ENCODE results near the gene MGRN1. TPM values are rescaled to one million over a fixed set of nuclear protein-coding genes. Genes with fewer than 3 reads are reported as not detected.

The MGRN1 gene
- total RNA-seq, 2 donors from 2014 or later: 56.0 to 64.5 TPM

DNA sequence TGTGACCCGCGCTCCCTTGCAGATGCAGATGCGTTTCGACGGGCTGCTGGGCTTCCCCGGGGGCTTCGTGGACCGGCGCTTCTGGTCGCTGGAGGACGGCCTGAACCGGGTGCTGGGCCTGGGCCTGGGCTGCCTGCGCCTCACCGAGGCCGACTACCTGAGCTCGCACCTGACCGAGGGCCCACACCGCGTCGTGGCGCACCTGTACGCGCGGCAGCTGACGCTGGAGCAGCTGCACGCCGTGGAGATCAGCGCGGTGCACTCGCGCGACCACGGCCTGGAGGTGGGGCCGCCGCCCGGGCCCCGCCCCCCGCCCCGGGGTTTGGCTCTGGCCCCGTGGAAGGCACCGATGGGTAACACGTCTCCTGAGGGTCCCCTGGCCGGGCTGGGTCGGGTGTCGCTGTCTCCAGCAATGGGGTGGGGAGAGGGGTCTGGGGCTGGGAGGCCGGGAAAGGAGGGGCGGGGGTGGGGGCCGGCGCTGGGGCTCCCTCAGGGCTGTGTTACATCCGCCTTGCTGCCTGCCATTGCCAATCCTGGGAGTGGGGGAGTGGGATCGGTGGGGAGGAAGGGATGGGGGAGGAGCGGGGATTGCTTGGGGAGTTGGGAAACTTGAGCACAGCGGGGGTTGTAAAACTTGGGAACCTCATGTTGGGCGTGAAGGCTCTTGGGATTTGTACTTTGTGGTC, 69.5 kb downstream of the MGRN1 start:
- no peaks in the 10 kb centered on the region for H3K27me3 ChIP-seq (replicated peaks; ENCODE audit: insufficient read depth)
- no peak for DNase-seq (ENCODE audit: low spot score)
- no peak for ATAC-seq (ENCODE audit: insufficient number of reproducible peaks, low FRiP score, low read depth)
- peaks cover 19% of the 10 kb centered on the region for H3K36me3 ChIP-seq
- TF ChIP-seq, protein P1, sequence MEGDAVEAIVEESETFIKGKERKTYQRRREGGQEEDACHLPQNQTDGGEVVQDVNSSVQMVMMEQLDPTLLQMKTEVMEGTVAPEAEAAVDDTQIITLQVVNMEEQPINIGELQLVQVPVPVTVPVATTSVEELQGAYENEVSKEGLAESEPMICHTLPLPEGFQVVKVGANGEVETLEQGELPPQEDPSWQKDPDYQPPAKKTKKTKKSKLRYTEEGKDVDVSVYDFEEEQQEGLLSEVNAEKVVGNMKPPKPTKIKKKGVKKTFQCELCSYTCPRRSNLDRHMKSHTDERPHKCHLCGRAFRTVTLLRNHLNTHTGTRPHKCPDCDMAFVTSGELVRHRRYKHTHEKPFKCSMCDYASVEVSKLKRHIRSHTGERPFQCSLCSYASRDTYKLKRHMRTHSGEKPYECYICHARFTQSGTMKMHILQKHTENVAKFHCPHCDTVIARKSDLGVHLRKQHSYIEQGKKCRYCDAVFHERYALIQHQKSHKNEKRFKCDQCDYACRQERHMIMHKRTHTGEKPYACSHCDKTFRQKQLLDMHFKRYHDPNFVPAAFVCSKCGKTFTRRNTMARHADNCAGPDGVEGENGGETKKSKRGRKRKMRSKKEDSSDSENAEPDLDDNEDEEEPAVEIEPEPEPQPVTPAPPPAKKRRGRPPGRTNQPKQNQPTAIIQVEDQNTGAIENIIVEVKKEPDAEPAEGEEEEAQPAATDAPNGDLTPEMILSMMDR (IDR thresholded peaks at IDR 0.05): no peak
- peak overlapping the region; percentile 98 for H3K4me3 ChIP-seq
- H3K27ac ChIP-seq: peak overlapping the region; percentile 82 to 90
- H3K9me3 ChIP-seq: no peaks in the 10 kb centered on the region
- H3K4me1 ChIP-seq (ENCODE audit: control insufficient read depth in 1 of 2, low read depth in 2 of 2): peaks cover 0 to 34% of the 10 kb centered on the region in 2 donors

DNA sequence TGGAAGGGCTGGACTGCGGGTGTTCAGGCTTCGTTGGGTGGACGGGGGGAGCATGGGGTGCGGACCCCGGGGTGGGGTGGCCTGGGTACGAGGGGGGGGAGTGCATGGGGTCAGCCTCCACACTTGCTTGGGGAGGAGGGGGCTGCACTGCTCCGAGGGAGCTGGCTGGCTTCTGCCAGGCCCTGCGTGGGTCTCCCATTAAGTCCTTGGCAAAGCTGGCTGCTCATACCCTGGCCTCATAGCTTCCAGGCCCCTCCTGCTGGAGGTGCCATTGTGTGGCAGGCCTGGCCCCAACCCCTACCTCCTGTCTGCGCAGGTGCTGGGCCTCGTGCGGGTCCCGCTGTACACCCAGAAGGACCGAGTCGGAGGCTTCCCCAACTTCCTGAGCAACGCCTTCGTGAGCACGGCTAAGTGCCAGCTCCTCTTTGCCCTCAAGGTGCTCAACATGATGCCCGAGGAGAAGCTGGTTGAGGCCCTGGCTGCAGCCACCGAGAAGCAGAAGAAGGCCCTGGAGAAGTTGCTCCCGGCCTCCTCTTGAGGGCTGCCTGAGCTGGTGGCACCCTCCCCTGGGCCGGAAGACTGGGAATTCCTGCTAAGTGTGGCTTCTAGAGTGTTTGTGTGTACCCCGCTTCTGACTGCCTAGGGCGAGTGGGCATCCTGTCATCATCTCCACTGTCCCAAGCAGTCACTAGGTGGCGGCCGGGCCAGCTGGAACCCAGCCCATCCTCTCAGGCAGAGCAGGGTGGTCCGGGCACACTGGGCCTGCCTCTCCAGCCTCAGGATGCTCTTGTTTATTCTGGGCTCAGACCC, 70.2 kb downstream of the MGRN1 start:
- Histone ChIP-seq H3K36me3 (peaks cover 24% of the 10 kb centered on the region), H3K27ac (peak overlapping the region; percentile 82 to 90), H3K4me1 (ENCODE audit: control insufficient read depth in 1 of 2, low read depth in 2 of 2) (peaks cover 0 to 34% of the 10 kb centered on the region in 2 donors), H3K27me3 (replicated peaks; ENCODE audit: insufficient read depth) (no peaks in the 10 kb centered on the region), H3K9me3 (no peaks in the 10 kb centered on the region), H3K4me3 (peak overlapping the region; percentile 98)
- TF ChIP-seq, protein P1 (IDR thresholded peaks at IDR 0.05): no peak
- ATAC-seq (ENCODE audit: insufficient number of reproducible peaks, low FRiP score, low read depth) (no peak), DNase-seq (ENCODE audit: low spot score) (no peak)

DNA sequence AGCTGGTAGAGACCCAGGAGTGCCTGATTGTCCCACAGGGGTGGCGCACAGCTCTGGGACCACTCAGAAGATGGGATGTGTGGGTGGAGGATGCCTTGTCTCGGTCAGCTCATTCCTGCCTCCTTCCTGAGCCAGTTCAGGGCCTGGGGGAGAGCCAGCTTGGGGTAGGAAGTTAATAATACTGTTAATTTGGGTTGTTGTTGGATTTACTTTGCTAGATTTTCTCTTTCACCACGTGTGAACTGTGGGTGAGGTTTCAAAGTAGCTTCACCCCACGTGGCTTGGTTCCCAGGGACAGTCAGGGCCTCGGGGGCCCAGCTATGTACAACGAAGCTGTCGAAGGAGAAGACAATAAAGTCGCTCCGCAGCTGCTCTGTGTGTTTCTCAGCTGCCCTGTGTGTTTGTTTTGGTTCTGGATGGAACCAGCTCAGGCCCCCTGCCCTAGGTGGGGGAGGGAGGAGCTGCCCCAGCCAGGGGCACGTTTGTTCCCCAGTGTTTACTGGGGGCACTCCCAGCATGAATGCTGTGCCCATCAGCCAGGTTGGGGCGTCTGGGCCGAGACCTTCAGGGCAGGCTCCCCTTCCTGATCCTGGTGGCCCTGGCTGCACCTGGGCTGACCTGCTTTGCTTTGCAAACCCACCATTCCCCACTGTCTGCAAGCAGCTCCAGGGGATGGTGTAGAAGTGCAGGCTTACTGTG, 71.0 kb downstream of the MGRN1 start:
- H3K4me1 ChIP-seq (ENCODE audit: control insufficient read depth in 1 of 2, low read depth in 2 of 2): peaks cover 0 to 34% of the 10 kb centered on the region in 2 donors
- TF ChIP-seq, protein P1 (IDR thresholded peaks at IDR 0.05): no peak
- H3K36me3 ChIP-seq: peaks cover 31% of the 10 kb centered on the region
- H3K9me3 ChIP-seq: no peaks in the 10 kb centered on the region
- no peaks in the 10 kb centered on the region for H3K27me3 ChIP-seq (replicated peaks; ENCODE audit: insufficient read depth)
- no peak for ATAC-seq (ENCODE audit: insufficient number of reproducible peaks, low FRiP score, low read depth)
- no peak for DNase-seq (ENCODE audit: low spot score)
- peak overlapping the region; percentile 82 to 90 for H3K27ac ChIP-seq
- H3K4me3 ChIP-seq: no peak overlapping the region

DNA sequence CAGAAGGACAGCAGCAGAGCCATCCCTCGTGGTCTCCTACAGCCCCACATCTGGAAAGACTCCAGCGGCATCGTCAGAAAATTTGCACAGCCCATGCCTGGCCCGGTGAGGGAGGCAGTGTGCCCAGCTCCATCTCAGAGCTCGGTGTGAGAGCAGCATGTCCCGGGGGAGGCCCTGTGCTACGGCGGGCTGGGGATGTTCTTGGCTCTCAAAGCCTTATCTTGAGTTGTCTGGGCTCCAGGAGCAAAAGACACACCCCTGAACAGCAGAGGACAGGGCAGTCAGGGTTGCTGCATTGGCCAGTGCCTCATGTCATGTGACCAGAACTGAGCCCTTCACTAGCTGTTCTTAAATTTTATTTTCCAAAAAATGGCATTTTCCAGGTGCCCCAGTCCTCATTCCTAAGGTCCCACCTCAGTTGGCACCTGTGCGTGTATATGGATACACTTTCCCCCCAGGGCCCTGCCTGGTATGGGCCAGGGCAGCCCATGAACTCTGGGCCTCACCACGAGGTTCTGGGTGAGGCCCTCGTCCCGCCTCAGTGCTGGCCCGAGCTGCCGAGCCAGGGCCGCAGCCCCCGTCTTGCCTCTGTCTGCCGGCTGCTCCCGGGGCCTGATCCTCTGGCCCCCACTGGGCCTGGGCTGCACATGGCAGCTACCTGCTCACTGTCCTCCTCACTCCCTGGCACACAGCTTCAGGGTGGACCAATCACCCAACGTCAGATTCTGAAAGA, 71.7 kb downstream of the MGRN1 start:
- H3K36me3 ChIP-seq: peaks cover 34% of the 10 kb centered on the region
- DNase-seq (ENCODE audit: low spot score) (no peak), ATAC-seq (ENCODE audit: insufficient number of reproducible peaks, low FRiP score, low read depth) (no peak)

More for the DNA sequence above, 71.7 kb downstream of the MGRN1 start:
- H3K27ac ChIP-seq: no peak overlapping the region
- no peak overlapping the region for H3K4me3 ChIP-seq
- TF ChIP-seq, protein P1 (IDR thresholded peaks at IDR 0.05): no peak
- peaks cover 0 to 34% of the 10 kb centered on the region in 2 donors for H3K4me1 ChIP-seq (ENCODE audit: control insufficient read depth in 1 of 2, low read depth in 2 of 2)
- H3K27me3 ChIP-seq (replicated peaks; ENCODE audit: insufficient read depth): no peaks in the 10 kb centered on the region
- no peaks in the 10 kb centered on the region for H3K9me3 ChIP-seq

All from thoracic aorta (tissue), 2 donors.